ENCODE results near the gene GPC6.

GRCh38 chr13:93378184-93378583, 151.6 kb downstream of the GPC6 start:
- TF ChIP-seq, protein P1, sequence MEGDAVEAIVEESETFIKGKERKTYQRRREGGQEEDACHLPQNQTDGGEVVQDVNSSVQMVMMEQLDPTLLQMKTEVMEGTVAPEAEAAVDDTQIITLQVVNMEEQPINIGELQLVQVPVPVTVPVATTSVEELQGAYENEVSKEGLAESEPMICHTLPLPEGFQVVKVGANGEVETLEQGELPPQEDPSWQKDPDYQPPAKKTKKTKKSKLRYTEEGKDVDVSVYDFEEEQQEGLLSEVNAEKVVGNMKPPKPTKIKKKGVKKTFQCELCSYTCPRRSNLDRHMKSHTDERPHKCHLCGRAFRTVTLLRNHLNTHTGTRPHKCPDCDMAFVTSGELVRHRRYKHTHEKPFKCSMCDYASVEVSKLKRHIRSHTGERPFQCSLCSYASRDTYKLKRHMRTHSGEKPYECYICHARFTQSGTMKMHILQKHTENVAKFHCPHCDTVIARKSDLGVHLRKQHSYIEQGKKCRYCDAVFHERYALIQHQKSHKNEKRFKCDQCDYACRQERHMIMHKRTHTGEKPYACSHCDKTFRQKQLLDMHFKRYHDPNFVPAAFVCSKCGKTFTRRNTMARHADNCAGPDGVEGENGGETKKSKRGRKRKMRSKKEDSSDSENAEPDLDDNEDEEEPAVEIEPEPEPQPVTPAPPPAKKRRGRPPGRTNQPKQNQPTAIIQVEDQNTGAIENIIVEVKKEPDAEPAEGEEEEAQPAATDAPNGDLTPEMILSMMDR (IDR thresholded peaks at IDR 0.05), result no peak
- TF ChIP-seq POLR2A (IDR thresholded peaks at IDR 0.05) (no peak), POLR2AphosphoS5 (IDR thresholded peaks at IDR 0.05) (no peak)
